ENCODE data around the gene LRRC38.

The LRRC38 gene

GRCh38 chr1:13487957-13488356 is 25.8 kb downstream of the LRRC38 start:
- H3K36me3 ChIP-seq = no peaks in the 10 kb centered on the region
- H3K9me3 ChIP-seq = no peaks in the 10 kb centered on the region
- no peak overlapping the region for H3K4me3 ChIP-seq (ENCODE audit: low read depth, low read length)
- no peaks in the 10 kb centered on the region for H3K4me1 ChIP-seq
- no peak for DNase-seq
- TF ChIP-seq CTCF (IDR thresholded peaks at IDR 0.05; ENCODE audit: low read depth, low read length) = no peak
- H3K27me3 ChIP-seq = no peaks in the 10 kb centered on the region

DNA sequence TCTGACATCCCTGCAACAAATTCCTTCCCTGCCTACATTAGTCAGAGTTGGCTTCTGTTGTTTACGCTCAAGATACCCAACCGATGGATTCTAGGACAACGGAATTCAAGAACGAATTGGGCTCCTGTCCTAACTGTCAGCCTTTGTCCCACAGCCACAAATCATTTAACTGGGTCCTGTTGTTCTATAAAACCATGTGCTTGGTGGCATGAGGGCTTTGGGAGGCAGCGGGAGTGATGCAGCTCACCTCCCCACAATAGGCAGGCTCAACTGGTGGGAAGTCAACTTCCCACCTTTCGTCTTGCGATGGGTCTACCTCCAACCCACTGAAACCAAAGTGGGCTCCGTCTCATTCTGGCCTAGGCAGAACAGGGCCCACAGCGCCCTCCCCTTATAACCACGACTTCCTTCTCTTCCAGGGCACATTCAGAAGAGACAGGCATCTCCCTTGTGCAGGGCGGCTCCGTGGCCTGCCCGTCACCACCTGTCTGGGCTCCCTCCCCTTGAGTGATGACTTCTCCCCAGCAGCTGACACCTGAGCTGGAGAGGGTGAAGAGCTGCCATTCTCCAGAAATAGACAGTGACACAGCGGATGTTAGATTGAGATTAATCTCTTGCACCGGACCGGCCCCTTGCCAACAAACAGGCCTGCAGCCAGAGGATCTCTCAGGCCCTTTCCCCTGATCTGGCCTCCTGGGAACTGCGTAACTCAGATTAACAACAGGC is 26.5 kb downstream of the LRRC38 start:
- H3K27me3 ChIP-seq = no peaks in the 10 kb centered on the region
- no peaks in the 10 kb centered on the region for H3K4me1 ChIP-seq
- H3K9me3 ChIP-seq = no peaks in the 10 kb centered on the region
- no peaks in the 10 kb centered on the region for H3K36me3 ChIP-seq
- TF ChIP-seq CTCF (IDR thresholded peaks at IDR 0.05; ENCODE audit: low read depth, low read length) = no peak
- H3K4me3 ChIP-seq (ENCODE audit: low read depth, low read length) = no peak overlapping the region
- DNase-seq = peak; percentile 5

- H3K27me3 ChIP-seq = no peaks in the 10 kb centered on the region
- DNase-seq = no peak
- no peak overlapping the region for H3K4me3 ChIP-seq (ENCODE audit: low read depth, low read length)
- no peaks in the 10 kb centered on the region for H3K36me3 ChIP-seq
- H3K4me1 ChIP-seq = no peaks in the 10 kb centered on the region
- TF ChIP-seq CTCF (IDR thresholded peaks at IDR 0.05; ENCODE audit: low read depth, low read length) = no peak
- H3K9me3 ChIP-seq = no peaks in the 10 kb centered on the region
Measured at GRCh38 chr1:13483946-13484345, 29.9 kb downstream of the LRRC38 start.

DNA sequence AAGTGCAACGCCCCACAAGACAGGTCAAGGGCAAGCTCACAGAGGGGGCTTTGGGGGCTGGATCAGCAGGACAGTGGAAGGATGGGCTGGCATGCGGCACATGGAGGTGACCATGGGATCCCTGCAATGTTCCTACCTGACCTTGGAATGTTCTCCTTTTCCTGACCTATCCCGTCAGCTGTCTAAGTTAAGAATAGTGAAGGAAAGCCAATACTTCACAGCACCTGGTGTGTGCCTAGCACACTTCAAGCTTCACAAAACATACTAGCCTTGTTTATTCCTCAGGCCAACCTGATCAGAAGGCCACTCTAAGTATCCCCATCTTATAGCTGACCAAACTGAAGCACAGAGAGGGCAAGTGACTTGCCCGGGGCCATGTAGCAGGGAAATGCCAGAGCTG is 31.2 kb downstream of the LRRC38 start:
- H3K36me3 ChIP-seq = no peaks in the 10 kb centered on the region
- H3K9me3 ChIP-seq = no peaks in the 10 kb centered on the region
- TF ChIP-seq CTCF (IDR thresholded peaks at IDR 0.05; ENCODE audit: low read depth, low read length) = no peak
- H3K27me3 ChIP-seq = no peaks in the 10 kb centered on the region
- no peak for DNase-seq
- no peaks in the 10 kb centered on the region for H3K4me1 ChIP-seq
- no peak overlapping the region for H3K4me3 ChIP-seq (ENCODE audit: low read depth, low read length)

DNA sequence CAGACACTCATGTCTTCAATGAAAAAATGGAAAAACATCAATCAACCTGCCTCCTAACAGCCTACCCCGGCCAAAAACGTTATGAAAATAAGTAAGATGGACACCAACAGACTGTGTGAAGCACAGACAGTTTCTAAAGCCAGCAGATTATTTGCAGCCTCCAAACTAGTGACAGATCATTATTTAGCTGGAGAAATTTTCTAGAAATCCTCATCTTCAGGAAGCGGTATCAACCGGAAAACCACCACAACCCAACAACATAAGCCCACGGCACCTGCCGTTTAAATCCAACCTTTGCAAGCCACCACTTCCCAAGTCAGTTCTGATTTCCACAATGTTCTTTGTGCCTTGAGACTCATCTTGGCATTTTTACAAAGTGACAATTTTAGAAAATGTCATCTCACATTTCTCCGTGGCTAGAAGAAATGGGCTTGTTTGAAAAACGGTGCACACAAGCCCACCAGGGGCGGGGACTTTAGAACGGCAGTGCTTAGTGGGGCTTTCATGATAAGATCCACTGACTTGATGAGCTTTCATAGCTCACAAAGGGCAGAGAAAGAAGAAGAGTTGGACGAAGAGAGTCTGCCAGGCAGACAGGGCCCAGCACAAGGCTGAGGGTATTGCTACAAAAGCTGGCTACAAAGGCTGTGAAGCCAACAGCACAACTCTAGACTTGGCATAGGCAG is 34.5 kb downstream of the LRRC38 start:
- Histone ChIP-seq H3K4me3 (ENCODE audit: low read depth, low read length) (no peak overlapping the region), H3K4me1 (no peaks in the 10 kb centered on the region), H3K9me3 (no peaks in the 10 kb centered on the region), H3K36me3 (no peaks in the 10 kb centered on the region), H3K27me3 (no peaks in the 10 kb centered on the region)
- DNase-seq = no peak
- no peak for TF ChIP-seq CTCF (IDR thresholded peaks at IDR 0.05; ENCODE audit: low read depth, low read length)

DNA sequence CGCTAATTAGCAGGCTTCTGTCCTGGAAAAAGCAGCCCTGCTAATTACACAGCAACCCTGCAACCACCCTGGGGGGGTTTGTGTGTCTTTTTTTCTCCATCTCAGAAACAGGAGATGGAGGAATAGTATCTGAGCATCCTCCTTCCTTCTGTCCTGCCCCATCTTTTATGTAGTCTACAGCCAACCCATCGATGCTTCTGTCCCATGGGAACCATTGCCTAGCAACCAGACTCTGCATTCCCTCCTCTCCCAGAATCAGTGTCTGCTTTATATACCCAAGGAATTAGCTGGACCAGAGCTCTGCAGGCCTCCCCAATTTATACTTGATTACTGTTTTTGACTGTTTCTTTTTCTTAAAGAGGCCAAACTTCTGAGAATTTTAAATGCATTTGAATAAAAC is 35.1 kb downstream of the LRRC38 start:
- Histone ChIP-seq H3K36me3 (no peaks in the 10 kb centered on the region), H3K4me1 (no peaks in the 10 kb centered on the region), H3K4me3 (ENCODE audit: low read depth, low read length) (no peak overlapping the region), H3K9me3 (no peaks in the 10 kb centered on the region), H3K27me3 (no peaks in the 10 kb centered on the region)
- no peak for TF ChIP-seq CTCF (IDR thresholded peaks at IDR 0.05; ENCODE audit: low read depth, low read length)
- DNase-seq = no peak

All from BE2C (cell line).